Activated effector memory CD4-positive, alpha-beta T cell treated with Interleukin-2 at 50 U/mL for 16 hours (primary cell): ENCODE results near the gene AK3.
"Not testable (repeated sequence)": the region's sequence is repeated elsewhere in the genome, so short reads cannot be mapped to it uniquely, and the experiment has no call there.

Source experiments
- DNase-seq: peaks from one replicate; pipeline ENCODE4 v3.0.0-alpha.2; 2020

Gene AK3

DNA sequence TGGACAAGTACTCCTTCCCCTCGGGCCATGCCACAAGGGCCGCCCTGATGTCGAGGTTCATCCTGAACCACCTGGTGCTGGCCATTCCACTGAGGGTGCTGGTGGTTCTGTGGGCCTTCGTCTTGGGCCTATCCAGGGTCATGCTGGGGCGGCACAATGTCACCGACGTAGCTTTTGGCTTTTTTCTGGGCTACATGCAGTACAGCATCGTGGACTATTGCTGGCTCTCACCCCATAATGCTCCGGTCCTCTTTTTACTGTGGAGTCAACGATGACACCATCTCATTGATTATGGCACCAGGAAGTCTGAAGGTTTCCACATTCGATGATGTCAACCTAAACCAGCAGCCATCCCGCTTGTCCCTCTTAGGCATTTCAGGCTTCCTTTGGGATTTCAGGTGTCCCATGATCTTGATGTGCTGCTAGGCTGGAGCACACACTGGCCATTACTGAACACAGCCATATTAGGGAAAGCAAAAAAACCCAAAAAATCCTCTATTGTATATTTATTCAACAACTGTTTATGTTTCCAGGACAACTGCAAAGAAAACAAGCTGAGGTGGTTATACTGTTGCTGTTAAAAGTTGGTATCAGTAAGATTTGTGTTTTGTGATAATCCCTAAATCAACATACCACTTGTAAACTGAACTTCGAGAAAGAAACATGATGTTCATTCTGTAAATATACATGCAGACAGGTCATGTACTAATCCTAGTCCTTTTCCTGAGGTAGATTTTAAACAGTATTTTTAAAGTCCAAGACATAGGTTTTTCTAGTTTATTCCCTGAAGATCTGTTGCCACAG, 77.8 kb downstream of the AK3 start:
- DNase-seq: no peak

GRCh38 chr9:4662108-4662988, 78.7 kb downstream of the AK3 start, which contains the start of gene PLPP6:
Gene PLPP6 (plus strand): TSS chr9:4662294. CDS start chr9:4662376, 82 bp downstream.
- peak; percentile 67 for DNase-seq

GRCh38 chr9:4661611-4662010, 79.4 kb downstream of the AK3 start:
- DNase-seq: no peak

- DNase-seq: no peak
Measured at GRCh38 chr9:4661165-4661564, 79.8 kb downstream of the AK3 start.

GRCh38 chr9:4660665-4661064, 80.3 kb downstream of the AK3 start:
- DNase-seq: not testable (repeated sequence)
